SKM-1 (cell line): ENCODE data around the gene DNASE1L2.

Source experiments
- DNase-seq: peaks from one replicate; lab custom pipeline; 2025; ENCODE audit not compliant: unreplicated experiment; lab: John Stamatoyannopoulos, UW

DNASE1L2 gene

GRCh38 chr16:2284001-2284770 is 47.9 kb downstream of the DNASE1L2 start:
- no peak for DNase-seq

- DNase-seq, result no peak
These were observed 48.7 kb downstream of the DNASE1L2 start for GRCh38 chr16:2284797-2285576.

GRCh38 chr16:2285731-2286191 is 49.5 kb downstream of the DNASE1L2 start:
- no peak for DNase-seq

- DNase-seq, result no peak
These were observed 50.3 kb downstream of the DNASE1L2 start for GRCh38 chr16:2286550-2286949.

GRCh38 chr16:2287916-2288547 is 51.8 kb downstream of the DNASE1L2 start:
- no peak for DNase-seq
